Measurements from ENCODE around the gene USH1C.

USH1C gene

GRCh38 chr11:17544181-17544622 lies at the start of gene USH1C:
Gene USH1C (minus strand): TSS chr11:17544416. CDS start chr11:17544307, 109 bp downstream.
- DNase-seq (ENCODE audit: low spot score), result no peak

- DNase-seq (ENCODE audit: low spot score), result no peak
These were observed 49.4 kb upstream of the USH1C start for GRCh38 chr11:17593466-17594245.

GRCh38 chr11:17591293-17591692 lies 47.1 kb upstream of the USH1C start:
- no peak for DNase-seq (ENCODE audit: low spot score)

GRCh38 chr11:17590463-17590862 lies 46.2 kb upstream of the USH1C start:
- DNase-seq (ENCODE audit: low spot score), result no peak

GRCh38 chr11:17588721-17589120 lies 44.5 kb upstream of the USH1C start:
- no peak for DNase-seq (ENCODE audit: low spot score)

- DNase-seq (ENCODE audit: low spot score), result no peak
These were observed 44.0 kb upstream of the USH1C start for GRCh38 chr11:17588166-17588565.

GRCh38 chr11:17585911-17586695 lies 41.9 kb upstream of the USH1C start:
- DNase-seq (ENCODE audit: low spot score), result no peak

- DNase-seq (ENCODE audit: low spot score), result no peak
These were observed 37.5 kb upstream of the USH1C start for GRCh38 chr11:17581732-17582053.

- DNase-seq (ENCODE audit: low spot score), result no peak
These were observed 37.0 kb upstream of the USH1C start for GRCh38 chr11:17581036-17581731.

- no peak for DNase-seq (ENCODE audit: low spot score)
These were observed 36.1 kb upstream of the USH1C start for GRCh38 chr11:17580271-17580670.

- no peak for DNase-seq (ENCODE audit: low spot score)
These were observed 35.2 kb upstream of the USH1C start for GRCh38 chr11:17579451-17579850.

GRCh38 chr11:17578958-17579357 lies 34.7 kb upstream of the USH1C start:
- DNase-seq (ENCODE audit: low spot score), result no peak

- no peak for DNase-seq (ENCODE audit: low spot score)
These were observed 34.1 kb upstream of the USH1C start for GRCh38 chr11:17578296-17578695.

- no peak for DNase-seq (ENCODE audit: low spot score)
These were observed 31.5 kb upstream of the USH1C start for GRCh38 chr11:17575431-17576425.

- DNase-seq (ENCODE audit: low spot score), result no peak
These were observed 30.2 kb upstream of the USH1C start for GRCh38 chr11:17574141-17575091.

- no peak for DNase-seq (ENCODE audit: low spot score)
These were observed 29.3 kb upstream of the USH1C start for GRCh38 chr11:17573526-17573925.

- DNase-seq (ENCODE audit: low spot score), result no peak
These were observed 28.7 kb upstream of the USH1C start for GRCh38 chr11:17572791-17573460.

- DNase-seq (ENCODE audit: low spot score), result no peak
These were observed 28.1 kb upstream of the USH1C start for GRCh38 chr11:17572359-17572690.

GRCh38 chr11:17571431-17572358 lies 27.5 kb upstream of the USH1C start:
- DNase-seq (ENCODE audit: low spot score), result no peak

Data from AG08395 (cell line).